CD4-positive, alpha-beta T cell treated with Interleukin-10 for 1 hour (primary cell): ENCODE data around the gene FLNC.

Experiments used
- DNase-seq: peaks from one replicate; pipeline ENCODE4 v3.0.0-alpha.2; 2020

Gene FLNC

GRCh38 chr7:128805225-128805624, 25.0 kb upstream of the FLNC start:
- DNase-seq: no peak

- DNase-seq: no peak
Measured at GRCh38 chr7:128807191-128807590, 23.0 kb upstream of the FLNC start.

- no peak for DNase-seq
Measured at GRCh38 chr7:128809363-128809762, 20.8 kb upstream of the FLNC start.

GRCh38 chr7:128810473-128810872, 19.7 kb upstream of the FLNC start:
- DNase-seq: no peak

- DNase-seq: no peak
Measured at GRCh38 chr7:128810997-128811396, 19.2 kb upstream of the FLNC start.

GRCh38 chr7:128811631-128812430, 18.4 kb upstream of the FLNC start:
- no peak for DNase-seq

- no peak for DNase-seq
Measured at GRCh38 chr7:128812514-128813168, 17.6 kb upstream of the FLNC start.

GRCh38 chr7:128814499-128814898, 15.7 kb upstream of the FLNC start:
- no peak for DNase-seq

- DNase-seq: no peak
Measured at GRCh38 chr7:128815289-128815942, 14.8 kb upstream of the FLNC start.

- DNase-seq: no peak
Measured at GRCh38 chr7:128818694-128819093, 11.5 kb upstream of the FLNC start.

GRCh38 chr7:128821724-128822123, 8.5 kb upstream of the FLNC start:
- no peak for DNase-seq

- DNase-seq: no peak
Measured at GRCh38 chr7:128826512-128826911, 3.7 kb upstream of the FLNC start.

- DNase-seq: no peak
Measured at GRCh38 chr7:128826916-128827247, 3.3 kb upstream of the FLNC start.

- DNase-seq: no peak
Measured at GRCh38 chr7:128827248-128827958, 2.8 kb upstream of the FLNC start.

GRCh38 chr7:128827971-128828711, 2.1 kb upstream of the FLNC start:
- no peak for DNase-seq

GRCh38 chr7:128829391-128830166, 627 bp upstream of the FLNC start:
- DNase-seq: no peak

- DNase-seq: no peak
Measured at GRCh38 chr7:128831178-128831993, 1.2 kb downstream of the FLNC start.

- DNase-seq: no peak
Measured at GRCh38 chr7:128831994-128832879, 2.0 kb downstream of the FLNC start.

GRCh38 chr7:128832880-128833147, 2.6 kb downstream of the FLNC start:
- DNase-seq: no peak
